Nephron (organoid): Measurements from ENCODE around the gene SNED1.

Experiments used
- H3K27ac Mint-ChIP-seq, 3 experiments: 2 replicates each; pipeline ENCODE4 v1.8.0; 2020; ENCODE audit warnings: mixed read lengths in 3 of 3, mild to moderate bottlenecking in 2 of 3, moderate library complexity in 1 of 3
- H3K27me3 Mint-ChIP-seq: 2 replicates; pipeline ENCODE4 v1.8.0; 2021; ENCODE audit warnings: low read depth, mild to moderate bottlenecking, moderate library complexity, mixed read lengths
- H3K36me3 Mint-ChIP-seq: 2 replicates; pipeline ENCODE4 v1.8.0; 2020; ENCODE audit warnings: low read depth, mixed read lengths
- H3K4me1 Mint-ChIP-seq: 2 replicates; pipeline ENCODE4 v1.8.0; 2020; ENCODE audit warnings: mixed read lengths
- H3K4me3 Mint-ChIP-seq, 3 experiments: 2 replicates each; pipeline ENCODE4 v1.8.0; 2020; ENCODE audit warnings: mild to moderate bottlenecking in 3 of 3, mixed read lengths in 3 of 3, moderate library complexity in 2 of 3
- H3K9me3 Mint-ChIP-seq: 2 replicates; pipeline ENCODE4 v1.8.0; 2020; ENCODE audit warnings: mixed read lengths
- CTCF ChIP-seq, 3 experiments: fragments of 200-600 bp; sonication (generic); IDR thresholded peaks; one replicate each; pipeline ENCODE4 v1.5.0; 2021; ENCODE audit warnings: antibody characterized with exemption in 3 of 3; ENCODE audit not compliant: unreplicated experiment in 3 of 3

The SNED1 gene

DNA sequence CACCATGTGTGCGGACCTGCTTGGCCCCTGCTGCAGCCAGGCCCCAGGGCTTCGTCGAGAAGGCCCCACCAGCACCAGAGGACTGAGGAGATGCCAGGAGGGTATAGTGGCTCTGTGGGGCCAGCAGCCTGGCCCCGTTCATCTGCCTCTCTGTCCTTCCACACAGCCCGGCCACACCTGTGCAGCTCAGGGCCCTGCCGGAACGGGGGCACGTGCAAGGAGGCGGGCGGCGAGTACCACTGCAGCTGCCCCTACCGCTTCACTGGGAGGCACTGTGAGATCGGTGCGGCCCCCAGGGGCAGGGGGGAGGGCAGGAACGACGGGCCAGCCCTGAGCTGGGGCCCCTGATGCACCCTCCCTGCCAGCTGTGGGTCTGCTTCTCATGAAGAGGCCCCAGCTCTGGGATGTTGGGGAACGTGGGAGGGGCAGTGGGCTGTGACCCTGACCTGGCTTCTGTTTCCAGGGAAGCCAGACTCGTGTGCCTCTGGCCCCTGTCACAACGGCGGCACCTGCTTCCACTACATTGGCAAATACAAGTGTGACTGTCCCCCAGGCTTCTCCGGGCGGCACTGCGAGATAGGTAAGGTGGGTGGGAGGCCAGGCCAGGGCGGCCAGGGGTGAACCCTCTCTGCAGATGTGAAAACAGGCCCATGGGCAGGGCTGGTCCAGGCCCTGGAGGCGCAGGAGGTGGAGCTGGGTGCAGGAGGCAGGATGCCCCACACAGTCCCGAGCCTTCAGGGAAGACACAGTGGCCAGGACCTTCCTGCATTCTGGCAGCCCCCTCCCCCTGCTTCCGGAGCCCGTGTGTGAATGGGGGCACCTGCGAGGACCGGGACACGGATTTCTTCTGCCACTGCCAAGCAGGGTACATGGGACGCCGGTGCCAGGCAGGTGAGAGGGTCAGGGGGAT is 53.4 kb downstream of the SNED1 start:
- H3K4me3 Mint-ChIP-seq, result no peak overlapping the region
- H3K36me3 Mint-ChIP-seq, result peaks cover 13% of the 10 kb centered on the region
- no peak for TF ChIP-seq CTCF (IDR thresholded peaks at IDR 0.05; ENCODE audit: unreplicated experiment in 3 of 3)
- H3K9me3 Mint-ChIP-seq, result peaks cover 3% of the 10 kb centered on the region
- no peaks in the 10 kb centered on the region for H3K4me1 Mint-ChIP-seq
- H3K27ac Mint-ChIP-seq, result no peak overlapping the region
- H3K27me3 Mint-ChIP-seq, result peaks cover 19% of the 10 kb centered on the region

DNA sequence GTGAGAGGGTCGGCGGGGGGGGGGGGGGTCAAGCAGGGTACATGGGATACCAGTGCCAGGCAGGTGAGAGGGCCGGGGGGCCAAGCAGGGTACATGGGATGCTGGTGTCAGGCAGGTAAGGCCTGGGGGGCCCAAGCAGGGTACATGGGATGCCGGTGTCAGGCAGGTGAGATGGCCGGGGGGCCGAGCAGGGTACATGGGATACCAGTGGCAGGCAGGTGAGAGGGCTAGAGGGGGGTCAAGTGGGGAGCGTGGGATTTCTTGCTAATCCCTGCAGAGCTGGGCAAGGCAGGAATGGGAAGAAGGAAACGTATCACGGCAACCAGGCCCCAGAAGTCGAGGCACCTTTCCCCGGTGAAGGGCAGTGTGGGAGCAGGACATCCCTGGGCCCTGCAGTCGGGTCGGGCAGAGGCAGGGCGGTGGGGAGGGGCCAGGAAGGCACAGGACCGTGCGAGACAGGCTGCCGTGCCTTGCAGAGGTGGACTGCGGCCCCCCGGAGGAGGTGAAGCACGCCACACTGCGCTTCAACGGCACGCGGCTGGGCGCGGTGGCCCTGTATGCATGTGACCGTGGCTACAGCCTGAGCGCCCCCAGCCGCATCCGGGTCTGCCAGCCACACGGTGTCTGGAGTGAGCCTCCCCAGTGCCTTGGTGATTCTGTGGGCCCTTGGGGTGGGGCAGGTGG is 54.4 kb downstream of the SNED1 start:
- Mint-ChIP-seq H3K4me3 (no peak overlapping the region), H3K27ac (no peak overlapping the region), H3K9me3 (no peaks in the 10 kb centered on the region), H3K27me3 (peaks cover 18% of the 10 kb centered on the region), H3K36me3 (peaks cover 9% of the 10 kb centered on the region), H3K4me1 (no peaks in the 10 kb centered on the region)
- no peak for TF ChIP-seq CTCF (IDR thresholded peaks at IDR 0.05; ENCODE audit: unreplicated experiment in 3 of 3)

- Mint-ChIP-seq H3K27me3 (peaks cover 20% of the 10 kb centered on the region), H3K4me1 (no peaks in the 10 kb centered on the region), H3K4me3 (no peak overlapping the region), H3K27ac (no peak overlapping the region), H3K36me3 (peaks cover 9% of the 10 kb centered on the region), H3K9me3 (no peaks in the 10 kb centered on the region)
- TF ChIP-seq CTCF (IDR thresholded peaks at IDR 0.05; ENCODE audit: unreplicated experiment in 3 of 3), result no peak
These were observed 55.3 kb downstream of the SNED1 start for GRCh38 chr2:241053576-241054251.

- Mint-ChIP-seq H3K4me3 (no peak overlapping the region), H3K27ac (no peak overlapping the region), H3K36me3 (peaks cover 7% of the 10 kb centered on the region), H3K27me3 (peaks cover 21% of the 10 kb centered on the region), H3K9me3 (no peaks in the 10 kb centered on the region), H3K4me1 (no peaks in the 10 kb centered on the region)
- no peak for TF ChIP-seq CTCF (IDR thresholded peaks at IDR 0.05; ENCODE audit: unreplicated experiment in 3 of 3)
These were observed 62.9 kb downstream of the SNED1 start for GRCh38 chr2:241061275-241061674.

DNA sequence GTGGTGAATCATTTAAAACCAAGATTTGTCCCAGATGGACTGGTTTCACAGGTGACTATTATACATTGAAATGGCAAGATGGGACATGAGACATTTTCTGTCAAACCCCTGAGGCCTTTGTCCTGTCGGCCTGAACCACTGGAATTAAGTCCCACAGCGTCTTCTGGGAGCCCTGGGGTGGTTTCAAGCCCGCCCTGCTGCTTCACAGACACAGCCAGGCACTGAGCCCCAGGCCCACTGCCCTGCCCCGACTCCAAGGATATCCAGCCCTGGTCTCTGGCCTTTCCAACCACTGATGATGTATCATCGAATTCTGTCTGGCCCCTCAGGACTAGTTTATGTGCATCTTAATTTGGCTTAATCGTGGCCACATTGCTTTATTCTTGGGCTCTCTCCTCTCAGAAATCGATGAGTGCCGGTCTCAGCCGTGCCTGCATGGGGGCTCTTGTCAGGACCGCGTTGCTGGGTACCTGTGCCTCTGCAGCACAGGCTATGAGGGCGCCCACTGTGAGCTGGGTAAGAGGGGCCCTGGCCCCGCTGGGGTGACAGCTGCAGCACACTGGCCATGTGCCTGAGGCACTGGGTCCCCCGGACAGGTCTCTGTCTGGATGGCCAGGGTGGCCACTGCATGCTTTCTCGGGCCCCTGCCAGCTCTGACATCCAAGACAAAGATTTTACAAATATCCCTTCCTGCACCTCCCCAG is 64.1 kb downstream of the SNED1 start:
- H3K4me1 Mint-ChIP-seq, result no peaks in the 10 kb centered on the region
- peaks cover 24% of the 10 kb centered on the region for H3K27me3 Mint-ChIP-seq
- no peak for TF ChIP-seq CTCF (IDR thresholded peaks at IDR 0.05; ENCODE audit: unreplicated experiment in 3 of 3)
- no peaks in the 10 kb centered on the region for H3K9me3 Mint-ChIP-seq
- peaks cover 7% of the 10 kb centered on the region for H3K36me3 Mint-ChIP-seq
- no peak overlapping the region for H3K4me3 Mint-ChIP-seq
- no peak overlapping the region for H3K27ac Mint-ChIP-seq
